Fibroblast of pulmonary artery (primary cell): ENCODE results near the gene CCDC12.

Experiments
- DNase-seq: peaks from one replicate; pipeline ENCODE4 v3.0.0-alpha.2; 2010; ENCODE audit warnings: low read depth
- H3K4me3 ChIP-seq: replicated peaks from 2 replicates; pipeline ENCODE4 v1.5.1; 2011; ENCODE audit warnings: low read depth, mild to moderate bottlenecking, control low read depth, low read length, moderate library complexity
- CTCF ChIP-seq: IDR thresholded peaks from 2 replicates; pipeline ENCODE4 v1.5.1; 2011; ENCODE audit warnings: mild to moderate bottlenecking, control low read depth, low read length, inconsistent platforms; ENCODE audit errors: missing control alignments

The CCDC12 gene

GRCh38 chr3:46999516-47000197 is 23.1 kb upstream of the CCDC12 start:
- DNase-seq, result no peak
- H3K4me3 ChIP-seq, result no peak overlapping the region
- TF ChIP-seq CTCF, result no peak

DNA sequence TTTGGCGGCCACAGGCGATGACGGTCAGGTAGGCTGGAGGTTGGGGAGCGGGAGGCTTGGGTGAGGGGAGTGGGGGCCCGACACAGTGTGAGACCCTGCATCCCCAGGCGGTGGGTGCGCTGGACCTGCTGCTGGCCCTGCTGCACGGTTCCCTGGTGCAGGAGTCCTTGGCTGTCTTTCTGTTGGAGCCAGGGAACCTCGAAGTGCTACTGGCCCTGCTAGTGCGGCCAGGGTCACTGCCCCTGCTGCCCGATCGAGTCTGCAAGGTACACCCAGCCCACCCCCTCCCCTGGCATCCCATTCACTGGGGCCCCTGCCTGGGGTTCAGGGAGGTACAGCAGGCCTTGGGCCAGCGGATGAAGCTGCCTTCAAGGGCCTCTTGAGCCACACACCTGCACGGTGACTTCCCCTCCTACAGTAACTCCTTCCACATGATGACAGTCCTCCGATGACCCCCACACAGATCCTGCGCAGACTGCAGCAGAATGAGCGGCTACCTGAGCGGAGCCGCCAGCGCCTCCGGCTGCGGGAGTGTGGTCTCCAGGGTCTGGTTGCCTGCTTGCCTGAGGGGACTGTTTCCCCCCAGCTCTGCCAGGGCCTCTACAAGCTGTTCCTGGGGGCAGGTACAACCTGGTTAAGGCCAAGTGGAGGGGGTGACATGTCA is 22.4 kb upstream of the CCDC12 start:
- TF ChIP-seq CTCF, result no peak
- no peak overlapping the region for H3K4me3 ChIP-seq
- DNase-seq, result no peak

GRCh38 chr3:46998121-46998851 is 21.7 kb upstream of the CCDC12 start:
- peak; percentile 77 for TF ChIP-seq CTCF
- peak; percentile 57 for DNase-seq
- no peak overlapping the region for H3K4me3 ChIP-seq

- no peak for TF ChIP-seq CTCF
- H3K4me3 ChIP-seq, result no peak overlapping the region
- no peak for DNase-seq
Observed at GRCh38 chr3:46997453-46998091, 21.0 kb upstream of the CCDC12 start.

GRCh38 chr3:46996689-46997452 is 20.3 kb upstream of the CCDC12 start:
- no peak overlapping the region for H3K4me3 ChIP-seq
- TF ChIP-seq CTCF, result no peak
- no peak for DNase-seq

- no peak overlapping the region for H3K4me3 ChIP-seq
- DNase-seq, result no peak
- no peak for TF ChIP-seq CTCF
Observed at GRCh38 chr3:46995901-46996562, 19.5 kb upstream of the CCDC12 start.
